GM19193 (cell line): ENCODE data around the gene CEP104.

ENCODE experiments used
- POLR2A ChIP-seq: IDR thresholded peaks from 4 replicates; pipeline ENCODE4 v1.6.1; 2011; ENCODE audit not compliant: insufficient read depth, insufficient read length; ENCODE audit errors: extremely low read depth

CEP104 gene

GRCh38 chr1:3885611-3886010 is 28.6 kb upstream of the CEP104 start:
- TF ChIP-seq POLR2A, result no peak

- no peak for TF ChIP-seq POLR2A
These were observed 28.0 kb upstream of the CEP104 start for GRCh38 chr1:3884966-3885365.

GRCh38 chr1:3883194-3883925 is 26.3 kb upstream of the CEP104 start:
- TF ChIP-seq POLR2A, result no peak

GRCh38 chr1:3881193-3881480 is 24.1 kb upstream of the CEP104 start:
- TF ChIP-seq POLR2A, result no peak

- no peak for TF ChIP-seq POLR2A
These were observed 23.6 kb upstream of the CEP104 start for GRCh38 chr1:3880429-3881192.

GRCh38 chr1:3879787-3880428 is 22.9 kb upstream of the CEP104 start:
- TF ChIP-seq POLR2A, result no peak

- no peak for TF ChIP-seq POLR2A
These were observed 22.1 kb upstream of the CEP104 start for GRCh38 chr1:3879099-3879498.

GRCh38 chr1:3876716-3877115 is 19.7 kb upstream of the CEP104 start:
- no peak for TF ChIP-seq POLR2A

GRCh38 chr1:3874736-3875135 is 17.7 kb upstream of the CEP104 start:
- TF ChIP-seq POLR2A, result no peak

- TF ChIP-seq POLR2A, result no peak
These were observed 15.5 kb upstream of the CEP104 start for GRCh38 chr1:3872546-3872945.

GRCh38 chr1:3871451-3871805 is 14.4 kb upstream of the CEP104 start:
- no peak for TF ChIP-seq POLR2A

GRCh38 chr1:3869751-3870301 is 12.8 kb upstream of the CEP104 start:
- no peak for TF ChIP-seq POLR2A

GRCh38 chr1:3868464-3869006 is 11.5 kb upstream of the CEP104 start:
- TF ChIP-seq POLR2A, result no peak

- no peak for TF ChIP-seq POLR2A
These were observed 8.7 kb upstream of the CEP104 start for GRCh38 chr1:3865606-3866160.

GRCh38 chr1:3864884-3865283 is 7.9 kb upstream of the CEP104 start:
- TF ChIP-seq POLR2A, result no peak

- TF ChIP-seq POLR2A, result no peak
These were observed 6.4 kb upstream of the CEP104 start for GRCh38 chr1:3863231-3863935.
